Measurements from ENCODE around the gene ASAP2. TPM values are rescaled to one million over a fixed set of nuclear protein-coding genes. Genes with fewer than 3 reads are reported as not detected.

ASAP2 gene
- total RNA-seq, 4 donors from 2014 or later: 28.2 to 38.0 (median 31.7) TPM

DNA sequence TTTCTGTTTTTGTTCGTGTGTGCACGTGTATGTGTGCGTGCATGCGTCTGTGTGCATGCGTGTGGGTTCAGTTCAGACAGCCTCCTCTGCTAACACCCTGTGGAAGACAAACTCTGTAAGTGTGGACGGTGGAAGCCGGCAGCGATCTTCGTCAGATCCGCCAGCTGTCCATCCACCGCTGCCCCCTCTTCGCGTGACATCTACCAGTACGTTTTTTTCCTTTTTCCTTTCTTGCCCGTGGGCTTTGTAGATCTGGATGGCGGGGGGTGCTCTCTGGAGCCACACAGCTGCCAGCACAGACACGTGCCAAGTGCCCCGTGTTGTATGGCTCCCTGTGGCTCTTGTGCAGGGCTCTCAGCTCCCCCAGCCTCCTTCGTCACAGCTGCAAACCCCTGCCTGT is 184.4 kb downstream of the ASAP2 start:
- 89 to 90% methylated on average over 19 of the region's 19 CpGs for WGBS, 2 donors
- TF ChIP-seq, protein P1, sequence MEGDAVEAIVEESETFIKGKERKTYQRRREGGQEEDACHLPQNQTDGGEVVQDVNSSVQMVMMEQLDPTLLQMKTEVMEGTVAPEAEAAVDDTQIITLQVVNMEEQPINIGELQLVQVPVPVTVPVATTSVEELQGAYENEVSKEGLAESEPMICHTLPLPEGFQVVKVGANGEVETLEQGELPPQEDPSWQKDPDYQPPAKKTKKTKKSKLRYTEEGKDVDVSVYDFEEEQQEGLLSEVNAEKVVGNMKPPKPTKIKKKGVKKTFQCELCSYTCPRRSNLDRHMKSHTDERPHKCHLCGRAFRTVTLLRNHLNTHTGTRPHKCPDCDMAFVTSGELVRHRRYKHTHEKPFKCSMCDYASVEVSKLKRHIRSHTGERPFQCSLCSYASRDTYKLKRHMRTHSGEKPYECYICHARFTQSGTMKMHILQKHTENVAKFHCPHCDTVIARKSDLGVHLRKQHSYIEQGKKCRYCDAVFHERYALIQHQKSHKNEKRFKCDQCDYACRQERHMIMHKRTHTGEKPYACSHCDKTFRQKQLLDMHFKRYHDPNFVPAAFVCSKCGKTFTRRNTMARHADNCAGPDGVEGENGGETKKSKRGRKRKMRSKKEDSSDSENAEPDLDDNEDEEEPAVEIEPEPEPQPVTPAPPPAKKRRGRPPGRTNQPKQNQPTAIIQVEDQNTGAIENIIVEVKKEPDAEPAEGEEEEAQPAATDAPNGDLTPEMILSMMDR (IDR thresholded peaks at IDR 0.05): no peak
- TF ChIP-seq EP300 (IDR thresholded peaks at IDR 0.05): no peak
- no peak for TF ChIP-seq POLR2A (IDR thresholded peaks at IDR 0.05)
- Histone ChIP-seq H3K27ac (peak overlapping the region in 1 of 4 donors; percentile 92), H3K27me3 (no peaks in the 10 kb centered on the region), H3K36me3 (peaks cover 0 to 56% (median under 1%) of the 10 kb centered on the region in 3 donors), H3K4me1 (peaks cover 0 to 45% (median 25%) of the 10 kb centered on the region in 4 donors), H3K9me3 (no peaks in the 10 kb centered on the region), H3K4me3 (no peak overlapping the region)
- no peak for DNase-seq (ENCODE audit: low spot score in 2 of 2)

DNA sequence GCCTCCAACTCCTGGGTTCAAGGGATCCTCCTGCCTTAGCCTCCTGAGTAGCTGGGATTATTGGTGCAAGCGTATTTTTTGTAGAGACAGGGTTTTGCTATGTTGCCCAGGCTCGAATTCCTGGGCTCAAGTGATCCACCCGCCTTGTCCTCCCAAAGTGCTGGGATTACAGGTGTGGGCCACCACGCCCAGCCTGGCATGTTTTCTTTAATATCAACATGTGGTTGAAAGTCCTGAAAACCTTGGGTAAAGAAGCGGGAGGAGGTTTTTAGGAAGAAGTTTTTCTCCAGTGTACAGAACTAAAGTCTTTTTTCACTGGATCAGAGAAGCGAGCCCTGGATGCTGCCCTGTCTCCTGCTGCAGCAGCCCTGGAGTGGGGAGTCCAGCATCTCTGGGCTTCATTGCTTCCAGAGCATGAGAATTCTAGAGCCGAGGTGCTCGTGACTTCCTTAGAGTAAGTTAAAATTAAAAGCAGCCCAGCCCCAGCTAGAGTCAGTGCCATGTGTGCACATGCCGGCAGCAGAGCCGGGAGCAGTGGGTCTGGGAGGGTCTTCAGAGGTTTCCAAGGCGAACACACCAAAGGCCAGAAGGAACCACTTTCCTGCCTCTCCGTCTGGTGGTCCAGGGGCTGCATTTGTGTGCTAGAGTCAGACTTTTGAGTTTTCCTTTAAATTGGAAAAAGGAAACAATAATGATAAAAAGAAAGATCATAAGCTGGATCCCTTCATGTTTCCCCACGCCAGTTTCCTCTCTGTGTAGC is 185.5 kb downstream of the ASAP2 start:
- peak overlapping the region; percentile 32 to 84 (median 72) for H3K27ac ChIP-seq
- DNase-seq (ENCODE audit: low spot score in 2 of 2): no peak
- H3K27me3 ChIP-seq: no peaks in the 10 kb centered on the region
- H3K9me3 ChIP-seq: no peaks in the 10 kb centered on the region
- H3K4me3 ChIP-seq: no peak overlapping the region
- peaks cover 0 to 36% (median 19%) of the 10 kb centered on the region in 4 donors for H3K4me1 ChIP-seq
- peaks cover 0 to 65% (median 3%) of the 10 kb centered on the region in 3 donors for H3K36me3 ChIP-seq
- TF ChIP-seq, protein P1 (IDR thresholded peaks at IDR 0.05): no peak
- no peak for TF ChIP-seq POLR2A (IDR thresholded peaks at IDR 0.05)
- no peak for TF ChIP-seq EP300 (IDR thresholded peaks at IDR 0.05)
- WGBS, 2 donors: 82 to 83% methylated on average over 13 of the region's 13 CpGs

GRCh38 chr2:9392898-9393765 is 186.5 kb downstream of the ASAP2 start:
- 26 to 31% methylated on average over 23 to 26 of the region's 28 CpGs for WGBS, 2 donors

DNA sequence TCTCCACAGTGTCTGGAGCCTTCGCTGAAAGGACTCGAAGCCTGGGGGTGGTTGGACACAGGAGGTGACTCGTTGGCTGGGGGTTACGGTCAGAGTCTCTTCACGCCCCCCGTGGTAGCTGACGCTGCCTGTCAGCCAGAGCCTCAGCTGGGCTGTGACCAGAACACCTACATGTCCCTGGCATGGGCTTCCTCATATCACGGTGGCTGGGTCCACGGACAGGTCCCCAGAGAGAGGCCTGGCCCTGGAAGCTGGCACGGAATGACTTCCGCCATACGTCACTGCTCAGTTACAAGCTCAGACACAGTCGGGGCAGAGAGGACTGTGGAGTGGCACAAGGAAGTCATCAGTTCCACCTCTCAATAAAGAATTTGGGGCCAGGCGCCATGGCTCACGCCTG is 188.2 kb downstream of the ASAP2 start:
- TF ChIP-seq, protein P1 (IDR thresholded peaks at IDR 0.05): no peak
- TF ChIP-seq POLR2A (IDR thresholded peaks at IDR 0.05) (no peak), EP300 (IDR thresholded peaks at IDR 0.05) (no peak)
- peaks cover 0 to 42% (median 3%) of the 10 kb centered on the region in 3 donors for H3K36me3 ChIP-seq
- WGBS, 2 donors: 91 to 95% methylated on average over 15 of the region's 15 CpGs
- peak overlapping the region in 1 of 4 donors; percentile 16 for H3K27ac ChIP-seq
- H3K4me1 ChIP-seq: peaks cover 0 to 39% (median 32%) of the 10 kb centered on the region in 4 donors
- no peak overlapping the region for H3K4me3 ChIP-seq
- DNase-seq (ENCODE audit: low spot score in 2 of 2): peak in 1 of 2 donors; percentile 6
- H3K9me3 ChIP-seq: no peaks in the 10 kb centered on the region
- H3K27me3 ChIP-seq: no peaks in the 10 kb centered on the region

More at GRCh38 chr2:9392898-9393765, 186.5 kb downstream of the ASAP2 start:
- Histone ChIP-seq H3K27me3 (no peaks in the 10 kb centered on the region), H3K9me3 (no peaks in the 10 kb centered on the region), H3K4me3 (no peak overlapping the region), H3K4me1 (peaks cover 0 to 32% (median 16%) of the 10 kb centered on the region in 4 donors), H3K27ac (peak overlapping the region; percentile 32 to 84 (median 72)), H3K36me3 (peaks cover 0 to 59% (median 3%) of the 10 kb centered on the region in 3 donors)
- DNase-seq (ENCODE audit: low spot score in 2 of 2): peak in 1 of 2 donors; percentile 13
- TF ChIP-seq EP300 (IDR thresholded peaks at IDR 0.05) (no peak), POLR2A (IDR thresholded peaks at IDR 0.05) (no peak)
- TF ChIP-seq, protein P1 (IDR thresholded peaks at IDR 0.05): no peak

Measured in tibial nerve (tissue), 4 donors.